Right lobe of liver (tissue), 6 donors: ENCODE data around the gene CD247. TPM values are rescaled to one million over a fixed set of nuclear protein-coding genes. Genes with fewer than 3 reads are reported as not detected.

Experiments
- ATAC-seq, 4 donors: fragments of 200-7000 bp; cut with Tn5 transposase; one replicate each; pipeline ENCODE4 v1.9.1; 2020; ENCODE audit warnings: mild to moderate bottlenecking in 4 of 4, moderate library complexity in 4 of 4
- DNase-seq, 3 donors: peaks; one replicate each; pipeline ENCODE4 v3.0.0-alpha.2; 2020
- H3K27ac ChIP-seq, 3 donors: fragments of 200-600 bp; one replicate each; pipeline ENCODE4 v1.8.0; 2022
- H3K27me3 ChIP-seq, 2 donors: fragments of 200-600 bp; one replicate each; pipeline ENCODE4 v1.8.0; 2022
- H3K36me3 ChIP-seq, 4 donors: fragments of 200-600 bp; sonication (generic) in 1 of 4; one replicate each; pipeline versions ENCODE4 v1.5.1 to v1.8.0; 2017 to 2022; ENCODE audit warnings: control low read depth in 1 of 4
- H3K4me1 ChIP-seq, 4 donors: fragments of 200-600 bp; sonication (generic) in 1 of 4; one replicate each; pipeline versions ENCODE4 v1.5.1 to v1.8.0; 2017 to 2022; ENCODE audit warnings: control low read depth in 1 of 4
- H3K4me3 ChIP-seq, 3 donors: fragments of 200-600 bp; one replicate each; pipeline ENCODE4 v1.8.0; 2022
- H3K9me3 ChIP-seq, 4 donors: fragments of 200-600 bp; sonication (generic) in 1 of 4; one replicate each; pipeline versions ENCODE4 v1.5.1 to v1.8.0; 2017 to 2022; ENCODE audit warnings: control low read depth in 1 of 4
- POLR2A ChIP-seq: fragments of 450-650 bp; IDR thresholded peaks from one replicate; pipeline ENCODE4 v1.6.1; 2017; ENCODE audit warnings: antibody characterized with exemption, mild to moderate bottlenecking
- WGBS: methylation state at CpG from one replicate; pipeline ENCODE4 v1.1.6; 2018; ENCODE audit warnings: low coverage, low lambda C conversion rate; ENCODE audit not compliant: insufficient coverage; ENCODE audit errors: missing lambda C conversion rate; 5-methylcytosine and 5-hydroxymethylcytosine counted together
- intact Hi-C, 2 donors: fragments of 100-400 bp; cut with DNase I; formaldehyde crosslinking; loops; one replicate each; pipeline versions ENCODE4 v1.11.2 to v1.14.1; 2022
- total RNA-seq, 6 experiments: library from RNA; depleted of rRNA in 2 of 6; stranded (reverse); fragments of >200 nt in 2 of 6; fragmentation: NEBNext Ultra II Directional in 3 of 6; extraction: Animal tissue kit (Norgen Biotek cat#: 25700) in 3 of 6; gene quantifications; one replicate each; pipeline versions ENCODE4 v1.1.0 to v1.2.4, GENCODE V29; 2016 to 2023
- TF ChIP-seq, protein P1 (sequence below), 4 donors: fragments of 200-600 bp in 3 of 4; fragments of 450-650 bp in 1 of 4; IDR thresholded peaks; one replicate each; pipeline versions ENCODE4 v1.5.1 to v1.8.0; 2016 to 2022; ENCODE audit warnings: antibody characterized with exemption in 4 of 4, mild to moderate bottlenecking in 2 of 4
- donor health status: DM: no; HTN: yes; CAD: no.
- donor health status: DM: no; HTN: no; CAD: no.
- donor health status: DM: no; HTN: no; CAD: no.
- donor health status: DM: no; HTN: yes; CAD: no.
- donor health status: DM: no; HTN: yes; CAD: no.

Gene CD247
- total RNA-seq, 6 experiments from 2014 or later: 0.48 to 2.2 (median 0.71) TPM

DNA sequence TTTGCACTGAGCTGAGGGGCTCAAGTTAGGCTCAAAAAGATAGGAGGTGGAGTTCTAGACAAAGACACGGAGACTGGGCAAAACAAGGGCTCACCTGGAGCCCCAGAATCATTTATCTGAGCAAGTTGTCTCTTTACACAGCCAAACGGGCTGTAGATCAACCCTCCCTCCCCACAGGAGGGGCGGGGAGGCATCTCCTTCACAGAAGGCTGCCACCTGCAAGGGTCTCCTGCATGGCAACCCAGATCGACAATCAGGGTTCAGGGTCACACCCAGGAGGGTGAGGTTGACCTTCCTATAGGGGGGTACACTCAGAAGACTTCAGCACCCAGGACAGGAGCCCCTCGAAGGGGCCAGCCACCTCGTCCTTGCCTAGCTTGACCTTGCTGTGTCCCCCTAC is 84.0 kb downstream of the CD247 start:
- intact Hi-C loops: no loop called here
- DNase-seq (no peak), ATAC-seq (no peak)
- Histone ChIP-seq H3K4me3 (no peak overlapping the region), H3K4me1 (peaks cover 0 to 5% (median 0%) of the 10 kb centered on the region in 4 donors), H3K27me3 (no peaks in the 10 kb centered on the region), H3K9me3 (no peaks in the 10 kb centered on the region), H3K27ac (no peak overlapping the region), H3K36me3 (no peaks in the 10 kb centered on the region)
- TF ChIP-seq, protein P1, sequence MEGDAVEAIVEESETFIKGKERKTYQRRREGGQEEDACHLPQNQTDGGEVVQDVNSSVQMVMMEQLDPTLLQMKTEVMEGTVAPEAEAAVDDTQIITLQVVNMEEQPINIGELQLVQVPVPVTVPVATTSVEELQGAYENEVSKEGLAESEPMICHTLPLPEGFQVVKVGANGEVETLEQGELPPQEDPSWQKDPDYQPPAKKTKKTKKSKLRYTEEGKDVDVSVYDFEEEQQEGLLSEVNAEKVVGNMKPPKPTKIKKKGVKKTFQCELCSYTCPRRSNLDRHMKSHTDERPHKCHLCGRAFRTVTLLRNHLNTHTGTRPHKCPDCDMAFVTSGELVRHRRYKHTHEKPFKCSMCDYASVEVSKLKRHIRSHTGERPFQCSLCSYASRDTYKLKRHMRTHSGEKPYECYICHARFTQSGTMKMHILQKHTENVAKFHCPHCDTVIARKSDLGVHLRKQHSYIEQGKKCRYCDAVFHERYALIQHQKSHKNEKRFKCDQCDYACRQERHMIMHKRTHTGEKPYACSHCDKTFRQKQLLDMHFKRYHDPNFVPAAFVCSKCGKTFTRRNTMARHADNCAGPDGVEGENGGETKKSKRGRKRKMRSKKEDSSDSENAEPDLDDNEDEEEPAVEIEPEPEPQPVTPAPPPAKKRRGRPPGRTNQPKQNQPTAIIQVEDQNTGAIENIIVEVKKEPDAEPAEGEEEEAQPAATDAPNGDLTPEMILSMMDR (IDR thresholded peaks at IDR 0.05): no peak
- no peak for TF ChIP-seq POLR2A
- 93% methylated on average over 3 of the region's 6 CpGs for WGBS

DNA sequence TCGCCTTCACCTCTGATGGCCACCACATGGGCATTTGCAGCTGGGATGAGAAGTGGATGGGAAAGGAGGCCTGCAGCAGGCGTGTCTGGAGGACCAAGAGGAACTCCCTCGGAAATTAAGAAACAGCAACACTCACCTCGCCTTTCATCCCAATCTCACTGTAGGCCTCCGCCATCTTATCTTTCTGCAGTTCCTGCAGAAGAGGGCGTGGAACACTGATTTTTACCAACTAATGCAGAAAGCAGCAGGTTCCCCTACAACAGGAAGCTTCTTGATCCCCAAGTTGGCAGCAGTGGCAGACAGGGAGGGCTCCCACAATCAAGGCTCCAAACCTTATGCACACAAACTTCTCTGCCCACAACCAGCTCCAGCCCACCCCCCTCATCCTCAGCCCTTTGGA is 84.4 kb downstream of the CD247 start:
- Histone ChIP-seq H3K9me3 (no peaks in the 10 kb centered on the region), H3K27ac (no peak overlapping the region), H3K4me3 (no peak overlapping the region), H3K27me3 (no peaks in the 10 kb centered on the region), H3K4me1 (peaks cover 0 to under 1% (median 0%) of the 10 kb centered on the region in 4 donors), H3K36me3 (no peaks in the 10 kb centered on the region)
- intact Hi-C loops: no loop called here
- 81% methylated on average over 4 of the region's 6 CpGs for WGBS
- TF ChIP-seq, protein P1 (IDR thresholded peaks at IDR 0.05): no peak
- no peak for TF ChIP-seq POLR2A
- no peak for DNase-seq
- no peak for ATAC-seq

- Histone ChIP-seq H3K27ac (no peak overlapping the region), H3K36me3 (no peaks in the 10 kb centered on the region), H3K4me1 (no peaks in the 10 kb centered on the region), H3K9me3 (no peaks in the 10 kb centered on the region), H3K4me3 (no peak overlapping the region), H3K27me3 (no peaks in the 10 kb centered on the region)
- ATAC-seq (no peak), DNase-seq (no peak)
- TF ChIP-seq POLR2A: no peak
- TF ChIP-seq, protein P1 (IDR thresholded peaks at IDR 0.05): no peak
- 93% methylated on average over 5 of the region's 7 CpGs for WGBS
- intact Hi-C loops: no loop called here
Measured at GRCh38 chr1:167432780-167433179, 85.5 kb downstream of the CD247 start.

DNA sequence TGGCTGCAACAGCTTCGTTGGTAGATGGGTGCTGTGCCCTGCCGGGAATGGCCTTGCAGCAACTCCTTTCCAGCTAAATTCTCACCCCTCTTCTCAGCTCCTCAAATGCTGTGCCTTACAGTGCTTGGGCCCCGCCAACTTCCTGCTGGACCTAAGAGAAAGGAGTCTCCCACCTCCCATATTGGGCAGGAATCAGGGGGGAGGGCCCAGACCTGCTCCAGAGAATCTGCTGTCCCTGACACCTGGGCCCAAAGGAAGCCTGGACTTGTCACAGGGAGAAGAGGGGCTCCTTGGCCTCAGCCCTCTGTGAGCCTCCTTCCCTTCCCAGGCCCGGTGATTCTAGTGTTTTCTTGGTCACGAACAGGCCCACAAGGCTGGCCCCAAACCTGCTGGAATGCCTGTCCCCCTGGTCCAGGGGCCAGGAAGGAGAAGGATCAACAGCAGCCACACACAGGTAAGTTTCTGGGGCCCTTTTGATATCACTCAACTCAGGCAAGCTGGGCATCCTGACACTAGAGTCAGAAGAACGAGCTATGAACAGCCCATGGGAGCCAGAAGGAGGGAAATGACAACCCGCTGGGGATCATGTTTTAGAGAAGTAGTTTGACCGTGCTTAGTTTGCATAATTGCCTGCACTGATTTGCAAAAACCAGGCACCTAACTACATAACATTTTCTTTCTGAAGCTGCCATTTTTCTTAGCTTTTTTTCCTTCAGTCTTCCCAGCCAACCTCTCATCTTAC is 86.2 kb downstream of the CD247 start:
- DNase-seq (no peak), ATAC-seq (no peak)
- TF ChIP-seq, protein P1 (IDR thresholded peaks at IDR 0.05): no peak
- TF ChIP-seq POLR2A: no peak
- Histone ChIP-seq H3K4me3 (no peak overlapping the region), H3K27me3 (no peaks in the 10 kb centered on the region), H3K27ac (no peak overlapping the region), H3K36me3 (no peaks in the 10 kb centered on the region), H3K9me3 (no peaks in the 10 kb centered on the region), H3K4me1 (no peaks in the 10 kb centered on the region)
- WGBS: 78% methylated on average over 5 of the region's 8 CpGs
- intact Hi-C loops: no loop called here
